Neuronal stem cell (in vitro differentiated cells): ENCODE data around the gene ZDHHC24.

Source experiments
- DNase-seq: peaks from one replicate; pipeline ENCODE4 v3.0.0-alpha.2; 2013; ENCODE audit warnings: low spot score
- H2AFZ ChIP-seq: one replicate; pipeline ENCODE4 v1.6.1; 2013; ENCODE audit warnings: mild to moderate bottlenecking, low read length, inconsistent platforms
- H2AK5ac ChIP-seq: 2 replicates; pipeline ENCODE4 v1.6.1; 2013; ENCODE audit warnings: low read depth, mild to moderate bottlenecking, inconsistent platforms, low read length, moderate library complexity, mixed read lengths
- H2BK120ac ChIP-seq: 2 replicates; pipeline ENCODE4 v1.6.1; 2013; ENCODE audit warnings: low read depth, mild to moderate bottlenecking, inconsistent platforms, low read length, moderate library complexity, mixed read lengths
- H2BK12ac ChIP-seq: one replicate; pipeline ENCODE4 v1.6.1; 2013; ENCODE audit warnings: low read length, inconsistent platforms
- H2BK15ac ChIP-seq: 2 replicates; pipeline ENCODE4 v1.6.1; 2013; ENCODE audit warnings: mild to moderate bottlenecking, low read length, inconsistent platforms, mixed read lengths
- H2BK5ac ChIP-seq: one replicate; pipeline ENCODE4 v1.6.1; 2013; ENCODE audit warnings: inconsistent platforms, mild to moderate bottlenecking, low read length, moderate library complexity
- H3K14ac ChIP-seq: one replicate; pipeline ENCODE4 v1.6.1; 2013; ENCODE audit warnings: low read length, inconsistent platforms
- H3K18ac ChIP-seq: 2 replicates; pipeline ENCODE4 v1.6.1; 2013; ENCODE audit warnings: low read length, inconsistent platforms
- H3K23ac ChIP-seq: 2 replicates; pipeline ENCODE4 v1.6.1; 2013; ENCODE audit warnings: low read depth, mild to moderate bottlenecking, mixed read lengths, low read length, inconsistent platforms; ENCODE audit not compliant: poor library complexity
- H3K27ac ChIP-seq: replicated peaks from 3 replicates; pipeline ENCODE4 v1.5.1; 2013; ENCODE audit warnings: low read length, inconsistent platforms
- H3K27me3 ChIP-seq, 3 experiments: 2 replicates each; pipeline ENCODE4 v1.6.1; 2013; ENCODE audit warnings: low read length in 3 of 3, mild to moderate bottlenecking in 2 of 3, inconsistent platforms in 1 of 3, low read depth in 1 of 3, mixed read lengths in 1 of 3, moderate library complexity in 1 of 3; ENCODE audit not compliant: control insufficient read depth in 3 of 3, insufficient read depth in 3 of 3
- H3K36me3 ChIP-seq, 2 donors: replicated peaks in 1 of 2; 2 replicates each; pipeline ENCODE4 v1.6.1; 2013; ENCODE audit warnings: low read length in 2 of 2; ENCODE audit not compliant: control insufficient read depth in 2 of 2, insufficient read depth in 2 of 2
- H3K4ac ChIP-seq: 2 replicates; pipeline ENCODE4 v1.6.1; 2013; ENCODE audit warnings: inconsistent platforms, mild to moderate bottlenecking, low read length, moderate library complexity
- H3K4me1 ChIP-seq, 2 donors: 1 replicate in 1 of 2; 2 replicates in 1 of 2; pipeline ENCODE4 v1.6.1; 2013; ENCODE audit warnings: low read length in 2 of 2, low read depth in 1 of 2; ENCODE audit not compliant: control insufficient read depth in 2 of 2, insufficient read depth in 1 of 2
- H3K4me2 ChIP-seq: one replicate; pipeline ENCODE4 v1.6.1; 2013; ENCODE audit warnings: mild to moderate bottlenecking, low read length, inconsistent platforms; ENCODE audit not compliant: insufficient read depth, poor library complexity, severe bottlenecking
- H3K4me3 ChIP-seq, 2 donors: 2 replicates each; pipeline ENCODE4 v1.5.1; 2013; ENCODE audit warnings: low read length in 2 of 2, mild to moderate bottlenecking in 2 of 2, inconsistent platforms in 1 of 2, moderate library complexity in 1 of 2
- H3K79me1 ChIP-seq: one replicate; pipeline ENCODE4 v1.6.1; 2013; ENCODE audit warnings: low read depth, mild to moderate bottlenecking, inconsistent platforms, low read length, moderate library complexity
- H3K9ac ChIP-seq: one replicate; pipeline ENCODE4 v1.6.1; 2013; ENCODE audit warnings: mild to moderate bottlenecking, low read depth, low read length, inconsistent platforms; ENCODE audit not compliant: poor library complexity
- H3K9me3 ChIP-seq, 2 donors: replicated peaks in 1 of 2; 2 replicates each; pipeline versions ENCODE3 to v1.6.1; 2013; ENCODE audit warnings: low read length in 2 of 2, mild to moderate bottlenecking in 2 of 2, inconsistent platforms in 1 of 2, low read depth in 1 of 2, mixed read lengths in 1 of 2, moderate library complexity in 1 of 2; ENCODE audit not compliant: control insufficient read depth in 2 of 2, insufficient read depth in 1 of 2
- H4K8ac ChIP-seq: one replicate; pipeline ENCODE4 v1.6.1; 2013; ENCODE audit warnings: low read depth, mild to moderate bottlenecking, inconsistent platforms, low read length, moderate library complexity
- H4K91ac ChIP-seq: one replicate; pipeline ENCODE4 v1.6.1; 2013; ENCODE audit warnings: low read length, low read depth, mild to moderate bottlenecking, inconsistent platforms; ENCODE audit not compliant: poor library complexity
- WGBS, 2 donors: extraction: QIAGEN DNeasy Blood & Tissue Kit; methylation state at CpG; one replicate each; pipeline ENCODE4 v1.1.7; 2013; ENCODE audit warnings: missing lambda C conversion rate in 2 of 2, mixed read lengths in 1 of 2; ENCODE audit not compliant: insufficient read length in 2 of 2, insufficient replicate concordance in 1 of 2; ENCODE audit errors: extremely low coverage in 2 of 2; 5-methylcytosine and 5-hydroxymethylcytosine counted together

The ZDHHC24 gene

GRCh38 chr11:66495401-66495854, 50.4 kb downstream of the ZDHHC24 start:
- H3K27me3 ChIP-seq = no peaks in the 10 kb centered on the region
- H2AFZ ChIP-seq = no peak overlapping the region
- no peak for DNase-seq
- H2BK120ac ChIP-seq = no peak overlapping the region
- no CpG with 5 or more reads among the region's 17 CpGs for WGBS, 2 donors
- H2BK15ac ChIP-seq = no peak overlapping the region
- H3K9ac ChIP-seq = no peak overlapping the region
- no peak overlapping the region for H2BK12ac ChIP-seq
- H2BK5ac ChIP-seq = no peak overlapping the region
- H3K36me3 ChIP-seq = peaks cover 28 to 84% of the 10 kb centered on the region in 2 donors
- H3K27ac ChIP-seq = no peak overlapping the region
- no peaks in the 10 kb centered on the region for H3K79me1 ChIP-seq
- H4K91ac ChIP-seq = no peak overlapping the region
- no peak overlapping the region for H3K14ac ChIP-seq
- no peak overlapping the region for H3K4ac ChIP-seq
- H3K18ac ChIP-seq = no peak overlapping the region
- peak overlapping the region; percentile 12 for H3K23ac ChIP-seq
- no peak overlapping the region for H2AK5ac ChIP-seq
- H3K4me1 ChIP-seq = no peaks in the 10 kb centered on the region
- peak overlapping the region; percentile 17 for H4K8ac ChIP-seq
- no peak overlapping the region for H3K4me3 ChIP-seq
- peaks cover 0 to 4% of the 10 kb centered on the region in 2 donors for H3K9me3 ChIP-seq
- H3K4me2 ChIP-seq = no peak overlapping the region

- Histone ChIP-seq H3K36me3 (peaks cover 29 to 83% of the 10 kb centered on the region in 2 donors), H3K9me3 (peaks cover 0 to 4% of the 10 kb centered on the region in 2 donors), H3K4ac (no peak overlapping the region), H2AK5ac (no peak overlapping the region), H3K27me3 (no peaks in the 10 kb centered on the region), H3K4me3 (no peak overlapping the region), H2BK120ac (no peak overlapping the region), H3K4me1 (no peaks in the 10 kb centered on the region), H3K79me1 (no peaks in the 10 kb centered on the region), H2BK12ac (no peak overlapping the region), H4K91ac (no peak overlapping the region), H3K9ac (no peak overlapping the region), H2BK5ac (peak overlapping the region; percentile 39), H3K4me2 (no peak overlapping the region), H4K8ac (peak overlapping the region; percentile 17), H3K23ac (peak overlapping the region; percentile 12), H2AFZ (no peak overlapping the region), H3K14ac (no peak overlapping the region), H3K27ac (no peak overlapping the region), H2BK15ac (no peak overlapping the region), H3K18ac (no peak overlapping the region)
- WGBS, 2 donors = no CpG with 5 or more reads among the region's 14 CpGs
- no peak for DNase-seq
Observed at GRCh38 chr11:66494935-66495334, 50.9 kb downstream of the ZDHHC24 start.

- Histone ChIP-seq H2AFZ (no peak overlapping the region), H3K9me3 (peaks cover 0 to 4% of the 10 kb centered on the region in 2 donors), H3K14ac (no peak overlapping the region), H3K4me3 (no peak overlapping the region), H3K36me3 (peaks cover 30 to 83% of the 10 kb centered on the region in 2 donors), H3K18ac (no peak overlapping the region), H3K4me1 (no peaks in the 10 kb centered on the region), H3K27me3 (no peaks in the 10 kb centered on the region), H3K27ac (no peak overlapping the region), H3K23ac (no peak overlapping the region), H4K91ac (no peak overlapping the region), H3K4ac (no peak overlapping the region), H3K79me1 (no peaks in the 10 kb centered on the region), H3K9ac (no peak overlapping the region), H4K8ac (no peak overlapping the region), H3K4me2 (no peak overlapping the region), H2BK12ac (no peak overlapping the region), H2BK5ac (peak overlapping the region; percentile 39), H2BK15ac (no peak overlapping the region), H2BK120ac (no peak overlapping the region), H2AK5ac (no peak overlapping the region)
- no peak for DNase-seq
- no CpG with 5 or more reads among the region's 7 CpGs for WGBS, 2 donors
Observed at GRCh38 chr11:66494458-66494857, 51.4 kb downstream of the ZDHHC24 start.

- Histone ChIP-seq H3K18ac (no peak overlapping the region), H3K4me1 (no peaks in the 10 kb centered on the region), H2BK12ac (no peak overlapping the region), H3K79me1 (peaks cover 1% of the 10 kb centered on the region), H2AFZ (no peak overlapping the region), H2BK15ac (no peak overlapping the region), H3K4me3 (no peak overlapping the region), H3K27me3 (no peaks in the 10 kb centered on the region), H3K9me3 (peaks cover 0 to 4% of the 10 kb centered on the region in 2 donors), H4K91ac (no peak overlapping the region), H2AK5ac (no peak overlapping the region), H3K23ac (no peak overlapping the region), H3K27ac (no peak overlapping the region), H3K36me3 (peaks cover 33 to 84% of the 10 kb centered on the region in 2 donors), H4K8ac (no peak overlapping the region), H3K9ac (peak overlapping the region; percentile 44), H2BK120ac (no peak overlapping the region), H3K4ac (no peak overlapping the region), H3K4me2 (no peak overlapping the region), H3K14ac (no peak overlapping the region), H2BK5ac (peak overlapping the region; percentile 75)
- no CpG with 5 or more reads among the region's 10 CpGs for WGBS, 2 donors
- DNase-seq = no peak
Observed at GRCh38 chr11:66493130-66493529, 52.7 kb downstream of the ZDHHC24 start.
